NB4 (cell line): Measurements from ENCODE around the gene SLC25A44.

ENCODE experiments used
- MYC ChIP-seq: IDR thresholded peaks from 2 replicates; pipeline ENCODE4 v1.6.1; 2011; ENCODE audit warnings: low read depth, low read length
- POLR2A ChIP-seq: IDR thresholded peaks from 2 replicates; pipeline ENCODE4 v1.6.1; 2011; ENCODE audit warnings: mild to moderate bottlenecking; ENCODE audit not compliant: insufficient read length; ENCODE audit errors: extremely low read depth
- TF ChIP-seq, protein P1 (sequence below): IDR thresholded peaks from one replicate; pipeline ENCODE4 v1.5.1; 2012; ENCODE audit warnings: low read depth, low read length
- TF ChIP-seq, protein P2 (sequence below): IDR thresholded peaks from 2 replicates; pipeline ENCODE4 v1.6.1; 2011; ENCODE audit warnings: low read depth, low read length

DNA sequence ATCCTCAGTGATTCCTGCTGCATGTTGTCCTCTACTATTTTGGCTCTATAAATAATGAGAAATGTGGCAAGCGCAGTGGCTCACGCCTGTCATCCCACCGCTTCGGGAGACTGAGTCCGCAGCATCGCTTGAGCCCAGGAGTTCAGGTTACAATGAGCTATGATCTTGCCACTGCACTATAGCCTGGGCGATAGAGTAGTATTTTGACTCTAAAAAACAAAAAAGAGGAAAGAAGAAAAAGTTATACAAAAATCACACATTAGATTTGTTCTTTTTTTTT is 756 bp upstream of the SLC25A44 start:
- TF ChIP-seq, protein P1, sequence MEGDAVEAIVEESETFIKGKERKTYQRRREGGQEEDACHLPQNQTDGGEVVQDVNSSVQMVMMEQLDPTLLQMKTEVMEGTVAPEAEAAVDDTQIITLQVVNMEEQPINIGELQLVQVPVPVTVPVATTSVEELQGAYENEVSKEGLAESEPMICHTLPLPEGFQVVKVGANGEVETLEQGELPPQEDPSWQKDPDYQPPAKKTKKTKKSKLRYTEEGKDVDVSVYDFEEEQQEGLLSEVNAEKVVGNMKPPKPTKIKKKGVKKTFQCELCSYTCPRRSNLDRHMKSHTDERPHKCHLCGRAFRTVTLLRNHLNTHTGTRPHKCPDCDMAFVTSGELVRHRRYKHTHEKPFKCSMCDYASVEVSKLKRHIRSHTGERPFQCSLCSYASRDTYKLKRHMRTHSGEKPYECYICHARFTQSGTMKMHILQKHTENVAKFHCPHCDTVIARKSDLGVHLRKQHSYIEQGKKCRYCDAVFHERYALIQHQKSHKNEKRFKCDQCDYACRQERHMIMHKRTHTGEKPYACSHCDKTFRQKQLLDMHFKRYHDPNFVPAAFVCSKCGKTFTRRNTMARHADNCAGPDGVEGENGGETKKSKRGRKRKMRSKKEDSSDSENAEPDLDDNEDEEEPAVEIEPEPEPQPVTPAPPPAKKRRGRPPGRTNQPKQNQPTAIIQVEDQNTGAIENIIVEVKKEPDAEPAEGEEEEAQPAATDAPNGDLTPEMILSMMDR = no peak
- TF ChIP-seq, protein P2, sequence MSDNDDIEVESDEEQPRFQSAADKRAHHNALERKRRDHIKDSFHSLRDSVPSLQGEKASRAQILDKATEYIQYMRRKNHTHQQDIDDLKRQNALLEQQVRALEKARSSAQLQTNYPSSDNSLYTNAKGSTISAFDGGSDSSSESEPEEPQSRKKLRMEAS = no peak
- TF ChIP-seq POLR2A (no peak), MYC (no peak)
